ENCODE results near the gene CNNM4. TPM values are rescaled to one million over a fixed set of nuclear protein-coding genes. Genes with fewer than 3 reads are reported as not detected.
A peak's percentile ranks its signal among the peaks of the same experiment; 100 is the strongest.

Gene CNNM4
- total and polyA plus RNA-seq, 12 donors = 4.3 to 59.7 (median 32.5) TPM

- 46 to 55% methylated on average over 5 of the region's 5 CpGs for WGBS, 2 donors
- H3K36me3 ChIP-seq = peaks cover 0 to 99% (median 65%) of the 10 kb centered on the region in 9 donors
- intact Hi-C loops (cut with DNase I) = no loop called here
Measured at GRCh38 chr2:96830044-96830562, 69.4 kb downstream of the CNNM4 start.

GRCh38 chr2:96831679-96832078 is 71.0 kb downstream of the CNNM4 start:
- peak in 7 of 8 donors; percentile 53 to 76 (median 64) for ATAC-seq
- peak overlapping the region in 1 of 10 donors; percentile 13 for H3K27ac ChIP-seq

More at GRCh38 chr2:96830044-96830562, 69.4 kb downstream of the CNNM4 start:
- Histone ChIP-seq H3K27me3 (no peaks in the 10 kb centered on the region), H3K4me1 (peaks cover 0 to 30% (median 14%) of the 10 kb centered on the region in 9 donors), H3K27ac (no peak overlapping the region), H3K4me3 (no peak overlapping the region), H3K9me3 (no peaks in the 10 kb centered on the region)
- ATAC-seq (no peak), DNase-seq (no peak)
- TF ChIP-seq CTCF (IDR thresholded peaks at IDR 0.05) = no peak

GRCh38 chr2:96832408-96832753 is 71.7 kb downstream of the CNNM4 start:
- intact Hi-C loops (cut with DNase I) = no loop called here
- H3K36me3 ChIP-seq = peaks cover 0 to 97% (median 48%) of the 10 kb centered on the region in 9 donors
- no peak overlapping the region for H3K4me3 ChIP-seq
- H3K9me3 ChIP-seq = no peaks in the 10 kb centered on the region
- DNase-seq (no peak), ATAC-seq (peak in 4 of 8 donors; percentile 2 to 20 (median 3))
- H3K27ac ChIP-seq = peak overlapping the region in 6 of 10 donors; percentile 27 to 61 (median 56)
- peaks cover 0 to 30% (median 14%) of the 10 kb centered on the region in 9 donors for H3K4me1 ChIP-seq
- WGBS, 2 donors = 62 to 73% methylated on average over 11 of the region's 11 CpGs
- TF ChIP-seq CTCF (IDR thresholded peaks at IDR 0.05) = no peak
- no peaks in the 10 kb centered on the region for H3K27me3 ChIP-seq

More at GRCh38 chr2:96831679-96832078, 71.0 kb downstream of the CNNM4 start:
- H3K36me3 ChIP-seq = peaks cover 0 to 97% (median 55%) of the 10 kb centered on the region in 9 donors
- no peak for DNase-seq
- no peaks in the 10 kb centered on the region for H3K27me3 ChIP-seq
- H3K4me3 ChIP-seq = no peak overlapping the region
- intact Hi-C loops (cut with DNase I) = no loop called here
- H3K4me1 ChIP-seq = peaks cover 0 to 30% (median 14%) of the 10 kb centered on the region in 9 donors
- H3K9me3 ChIP-seq = no peaks in the 10 kb centered on the region
- TF ChIP-seq CTCF (IDR thresholded peaks at IDR 0.05) = no peak
- WGBS, 2 donors = 67% methylated on average over 10 of the region's 10 CpGs

- peaks cover 0 to 97% (median 42%) of the 10 kb centered on the region in 9 donors for H3K36me3 ChIP-seq
- DNase-seq = peak; percentile 67 to 75
Measured at GRCh38 chr2:96832754-96833507, 72.2 kb downstream of the CNNM4 start.

More at GRCh38 chr2:96832754-96833507, 72.2 kb downstream of the CNNM4 start:
- intact Hi-C loops (cut with DNase I) = no loop called here
- 37 to 41% methylated on average over 18 of the region's 18 CpGs for WGBS, 2 donors
- Histone ChIP-seq H3K4me3 (no peak overlapping the region), H3K27ac (peak overlapping the region in 7 of 10 donors; percentile 27 to 61 (median 54)), H3K4me1 (peaks cover 0 to 30% (median 14%) of the 10 kb centered on the region in 9 donors), H3K27me3 (no peaks in the 10 kb centered on the region), H3K9me3 (no peaks in the 10 kb centered on the region)
- ATAC-seq = peak; percentile 35 to 83 (median 78)
- no peak for TF ChIP-seq CTCF (IDR thresholded peaks at IDR 0.05)

Measured in heart right ventricle (tissue), 16 donors.